Kidney glomerular epithelial cell (primary cell): ENCODE data around the gene APOM.

Experiments used
- DNase-seq: peaks from one replicate; lab custom pipeline; 2025; lab: John Stamatoyannopoulos, UW

The APOM gene

DNA sequence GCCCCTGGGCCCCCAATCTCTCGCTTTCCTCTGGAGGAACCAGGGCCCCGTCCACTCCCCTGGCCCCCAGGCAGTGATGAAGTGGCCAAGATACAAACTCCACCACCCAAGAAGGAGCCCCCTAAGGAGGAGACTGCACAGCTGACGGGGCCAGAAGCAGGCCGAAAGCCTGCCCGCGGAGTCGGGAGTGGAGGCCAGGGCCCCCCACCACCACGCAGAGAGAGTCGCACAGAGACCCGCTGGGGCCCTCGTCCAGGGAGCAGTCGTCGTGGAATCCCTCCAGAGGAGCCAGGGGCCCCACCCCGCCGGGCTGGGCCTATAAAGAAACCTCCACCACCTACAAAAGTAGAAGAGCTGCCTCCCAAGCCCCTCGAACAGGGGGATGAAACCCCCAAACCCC is 24.5 kb upstream of the APOM start:
- DNase-seq: no peak

DNA sequence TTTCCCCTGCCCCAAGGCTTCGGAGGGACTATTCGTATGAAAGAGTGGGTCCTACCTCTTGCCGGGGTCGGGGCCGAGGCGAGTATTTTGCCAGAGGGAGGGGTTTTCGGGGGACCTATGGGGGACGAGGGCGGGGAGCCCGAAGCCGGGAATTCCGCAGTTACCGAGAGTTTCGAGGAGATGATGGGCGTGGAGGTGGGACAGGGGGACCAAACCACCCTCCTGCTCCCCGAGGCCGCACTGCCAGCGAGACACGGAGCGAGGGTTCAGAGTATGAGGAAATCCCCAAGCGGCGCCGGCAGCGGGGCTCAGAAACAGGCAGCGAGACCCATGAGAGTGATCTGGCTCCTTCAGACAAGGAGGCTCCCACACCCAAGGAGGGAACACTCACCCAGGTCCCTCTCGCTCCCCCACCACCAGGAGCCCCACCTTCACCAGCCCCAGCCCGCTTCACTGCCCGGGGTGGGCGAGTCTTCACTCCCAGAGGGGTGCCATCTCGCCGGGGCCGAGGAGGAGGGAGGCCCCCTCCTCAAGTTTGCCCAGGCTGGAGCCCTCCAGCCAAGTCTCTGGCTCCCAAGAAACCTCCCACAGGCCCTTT is 23.9 kb upstream of the APOM start:
- no peak for DNase-seq

DNA sequence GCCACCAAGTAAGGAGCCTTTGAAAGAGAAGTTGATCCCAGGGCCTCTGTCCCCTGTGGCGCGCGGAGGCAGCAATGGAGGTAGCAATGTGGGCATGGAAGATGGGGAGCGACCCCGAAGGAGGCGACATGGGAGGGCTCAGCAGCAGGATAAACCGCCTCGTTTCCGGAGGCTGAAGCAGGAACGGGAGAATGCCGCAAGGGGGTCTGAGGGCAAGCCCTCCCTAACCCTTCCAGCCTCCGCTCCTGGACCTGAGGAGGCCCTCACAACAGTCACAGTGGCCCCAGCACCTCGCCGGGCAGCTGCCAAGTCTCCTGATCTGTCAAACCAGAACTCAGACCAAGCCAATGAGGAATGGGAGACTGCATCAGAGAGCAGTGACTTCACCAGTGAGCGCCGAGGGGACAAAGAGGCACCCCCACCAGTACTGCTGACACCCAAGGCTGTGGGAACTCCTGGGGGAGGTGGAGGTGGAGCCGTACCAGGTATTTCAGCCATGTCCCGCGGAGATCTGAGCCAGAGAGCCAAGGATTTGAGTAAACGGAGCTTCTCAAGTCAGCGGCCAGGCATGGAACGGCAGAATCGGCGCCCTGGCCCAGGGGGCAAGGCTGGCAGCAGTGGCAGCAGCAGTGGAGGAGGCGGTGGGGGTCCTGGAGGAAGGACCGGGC is 23.3 kb upstream of the APOM start:
- no peak for DNase-seq

DNA sequence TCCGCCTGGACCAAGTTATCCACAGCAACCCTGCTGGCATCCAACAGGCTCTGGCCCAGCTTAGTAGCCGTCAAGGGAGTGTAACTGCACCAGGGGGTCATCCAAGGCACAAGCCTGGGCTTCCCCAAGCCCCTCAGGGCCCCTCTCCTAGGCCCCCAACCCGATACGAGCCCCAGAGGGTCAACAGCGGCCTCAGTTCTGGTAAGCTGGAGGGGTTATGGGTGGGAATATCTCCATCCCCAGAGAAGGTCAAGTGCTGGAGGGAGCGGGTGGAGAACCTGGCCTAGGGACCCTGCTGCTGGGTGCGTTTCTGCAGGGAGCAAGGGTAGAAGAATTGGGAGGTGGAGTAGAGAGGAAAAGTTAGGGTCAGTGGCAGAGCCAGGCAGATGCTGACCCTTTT is 22.2 kb upstream of the APOM start:
- DNase-seq: no peak

DNA sequence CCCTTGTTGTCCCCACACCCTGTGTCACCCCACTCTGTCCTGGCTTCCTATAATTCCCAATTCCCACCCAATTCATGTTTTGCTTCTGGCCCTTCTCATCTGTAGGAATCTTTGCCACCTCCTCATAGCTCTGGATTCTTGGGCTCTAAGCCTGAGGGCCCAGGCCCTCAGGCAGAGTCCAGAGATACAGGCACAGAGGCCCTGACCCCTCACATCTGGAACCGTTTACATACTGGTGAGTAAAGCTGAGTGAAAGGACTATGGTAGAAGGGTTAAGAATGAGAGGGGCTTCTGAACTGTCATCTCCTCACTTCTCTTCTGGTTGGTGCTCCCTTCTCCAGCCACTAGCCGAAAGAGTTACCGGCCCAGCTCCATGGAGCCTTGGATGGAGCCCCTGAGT is 21.6 kb upstream of the APOM start:
- DNase-seq: no peak

DNA sequence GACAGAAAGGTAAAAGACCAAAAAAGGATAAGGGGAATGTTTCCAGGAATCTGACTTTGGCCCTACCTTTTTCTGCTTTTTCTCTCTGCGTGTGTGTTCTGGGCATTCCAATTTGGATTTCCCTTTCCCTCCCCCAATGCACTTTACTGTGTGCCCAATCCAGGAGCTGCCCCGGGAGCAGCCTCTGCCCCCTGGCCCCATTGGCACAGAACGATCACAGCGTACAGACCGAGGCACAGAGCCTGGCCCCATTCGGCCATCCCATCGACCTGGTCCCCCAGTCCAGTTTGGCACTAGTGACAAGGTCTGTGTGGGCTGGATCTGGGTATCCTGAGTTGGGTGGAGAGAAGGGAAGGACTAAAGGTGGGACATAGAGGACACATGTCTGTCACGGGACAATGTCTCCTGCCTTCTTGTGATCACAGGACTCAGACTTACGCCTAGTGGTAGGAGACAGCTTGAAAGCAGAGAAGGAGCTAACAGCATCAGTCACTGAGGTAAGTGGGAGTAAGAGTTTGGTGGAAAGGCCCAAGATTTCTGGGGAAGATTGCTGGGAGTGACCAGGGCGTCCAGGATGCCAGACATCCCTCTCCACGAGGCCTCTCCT is 20.6 kb upstream of the APOM start:
- no peak for DNase-seq

DNA sequence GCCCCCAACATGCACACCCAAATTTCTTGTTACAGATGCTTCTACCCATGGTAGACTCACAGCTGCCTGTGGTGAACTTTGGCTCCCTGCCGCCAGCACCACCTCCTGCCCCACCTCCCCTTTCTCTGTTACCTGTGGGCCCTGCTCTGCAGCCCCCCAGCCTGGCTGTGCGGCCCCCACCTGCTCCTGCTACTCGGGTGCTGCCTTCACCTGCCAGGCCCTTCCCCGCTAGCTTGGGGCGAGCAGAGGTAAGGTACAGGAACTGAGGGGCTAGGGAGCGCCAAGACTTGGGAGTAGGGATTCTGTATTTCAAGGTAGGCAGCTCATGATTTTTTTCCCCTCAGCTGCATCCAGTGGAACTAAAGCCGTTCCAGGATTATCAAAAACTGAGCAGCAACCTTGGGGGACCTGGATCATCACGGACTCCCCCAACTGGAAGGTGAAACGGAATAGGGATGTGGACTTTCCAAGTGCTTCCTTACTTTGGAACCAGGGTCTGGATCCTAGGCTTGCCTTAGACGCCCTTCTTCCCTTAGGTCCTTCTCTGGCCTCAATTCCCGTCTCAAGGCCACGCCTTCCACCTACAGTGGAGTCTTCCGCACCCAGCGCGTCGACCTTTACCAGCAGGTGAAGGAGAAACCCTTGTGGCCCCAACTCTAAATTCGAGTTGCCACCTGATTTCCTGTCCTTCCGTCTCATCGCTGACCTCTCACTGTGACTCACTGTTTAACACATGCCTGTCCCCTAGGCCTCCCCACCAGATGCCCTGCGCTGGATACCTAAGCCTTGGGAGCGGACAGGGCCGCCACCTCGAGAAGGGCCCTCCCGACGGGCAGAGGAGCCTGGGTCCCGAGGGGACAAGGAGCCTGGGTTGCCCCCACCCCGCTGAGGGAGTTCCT is 18.7 kb upstream of the APOM start:
- DNase-seq: no peak

DNA sequence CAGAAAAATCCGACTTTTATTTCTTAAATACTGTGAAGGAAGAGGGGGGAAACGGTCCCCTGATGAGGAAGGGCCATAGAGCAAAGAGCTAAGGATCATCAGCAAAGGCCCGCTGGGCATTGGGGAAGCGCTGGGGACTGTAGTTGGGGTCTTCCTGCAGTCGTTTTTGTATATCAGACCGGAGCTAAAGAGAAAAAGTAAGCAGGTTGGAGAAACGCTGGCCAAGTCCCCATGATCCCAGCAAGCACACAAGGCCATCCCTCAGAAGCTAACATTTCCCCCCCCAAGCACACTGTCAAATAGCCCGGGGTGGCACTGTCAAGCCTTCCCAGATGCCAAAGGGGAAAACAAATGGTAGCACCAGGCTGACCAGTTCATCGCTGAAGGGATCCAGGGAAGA is 16.7 kb upstream of the APOM start:
- no peak for DNase-seq

DNA sequence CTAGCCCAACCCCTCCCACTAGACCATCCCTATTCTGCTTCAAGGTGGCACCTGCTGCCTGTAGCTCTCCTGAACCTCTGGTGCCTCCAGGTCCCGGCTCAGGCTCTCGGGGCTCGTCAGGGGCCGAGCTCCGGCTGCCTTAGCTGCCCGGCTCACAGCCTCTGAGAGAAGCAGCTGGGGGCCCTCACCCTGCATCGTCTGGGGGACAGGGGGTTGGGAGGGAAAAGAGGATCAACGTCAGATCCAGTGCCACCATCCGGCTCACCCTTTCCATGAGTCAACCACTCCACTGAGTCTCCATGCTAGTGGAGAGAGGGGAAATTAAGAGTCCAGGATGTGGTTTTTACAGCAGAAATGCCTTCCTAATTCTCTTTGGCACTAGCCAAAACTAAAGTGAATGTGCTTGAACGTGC is 16.2 kb upstream of the APOM start:
- no peak for DNase-seq

DNA sequence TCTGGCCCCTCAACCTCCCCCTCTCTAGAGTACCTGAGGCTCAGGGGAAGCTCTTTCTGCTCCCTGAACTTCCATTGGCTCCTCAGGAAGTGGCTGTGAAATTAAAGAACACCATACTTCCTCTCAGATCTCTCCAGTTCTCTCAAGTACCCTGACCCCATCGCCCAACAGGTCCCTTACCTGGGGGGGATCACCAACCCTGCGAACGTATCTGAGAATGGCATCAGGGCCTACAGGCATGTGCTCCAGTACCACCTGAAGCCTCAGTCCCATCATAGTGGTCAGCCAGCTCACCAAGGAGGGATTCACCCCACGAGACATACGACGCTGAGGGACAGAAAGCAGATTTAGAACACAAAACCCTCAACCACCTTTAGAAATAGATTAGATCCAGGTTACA is 15.1 kb upstream of the APOM start:
- no peak for DNase-seq

DNA sequence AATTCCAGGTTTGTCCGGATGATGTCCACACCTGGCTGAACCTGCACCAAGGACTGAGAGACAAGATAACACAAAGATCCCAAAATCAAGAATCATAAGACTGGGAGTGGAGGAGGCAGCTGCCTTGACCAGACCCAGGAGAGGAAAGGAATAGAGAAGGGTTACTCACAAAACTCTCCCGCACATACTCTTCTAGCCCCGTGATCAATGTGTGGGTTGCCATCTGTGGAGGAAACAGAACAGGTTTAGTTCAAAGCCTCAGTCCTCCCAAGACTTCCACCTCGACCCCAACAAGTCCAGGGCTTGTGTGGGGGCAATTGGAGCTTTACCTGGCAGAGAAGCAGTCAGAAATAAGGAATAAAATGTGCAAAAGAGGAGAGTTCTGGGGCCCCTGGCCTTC is 14.3 kb upstream of the APOM start:
- no peak for DNase-seq

DNA sequence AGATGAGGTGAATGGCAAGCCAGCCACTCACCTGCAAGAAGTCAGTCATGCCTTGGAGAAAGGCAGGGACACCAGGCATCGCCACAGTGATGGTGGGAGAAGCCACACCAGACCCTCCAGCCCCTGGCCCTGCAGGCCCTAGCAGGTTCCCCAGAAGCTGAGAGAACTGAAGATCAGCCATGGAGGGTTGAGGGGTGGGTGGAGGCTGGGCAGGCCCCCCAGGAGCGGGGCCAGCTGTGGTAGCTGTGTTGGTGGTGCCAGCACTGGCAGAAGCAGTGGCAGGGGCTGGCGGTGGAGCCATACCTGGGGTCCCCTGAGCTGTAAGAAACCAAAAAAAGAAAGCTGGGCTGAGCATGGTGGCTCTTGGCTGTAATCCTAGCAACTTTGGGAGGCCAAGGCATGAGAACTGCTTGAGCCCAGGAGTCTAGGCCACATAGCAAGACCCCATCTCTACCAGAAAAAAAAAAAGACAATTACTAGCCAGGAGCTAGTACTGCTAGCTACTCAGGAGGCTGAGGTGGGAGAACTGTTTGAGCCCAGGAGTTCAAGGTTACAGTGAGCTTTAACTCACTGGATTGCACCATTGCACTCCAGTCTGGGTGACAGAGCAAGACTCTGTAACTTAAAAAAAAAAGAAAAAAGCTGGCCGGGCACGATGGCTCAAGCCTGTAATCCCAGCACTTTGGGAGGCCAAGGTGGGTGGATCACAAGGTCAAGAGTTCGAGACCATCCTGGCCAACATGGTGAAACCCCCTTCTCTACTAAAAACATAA is 12.7 kb upstream of the APOM start:
- DNase-seq: no peak

DNA sequence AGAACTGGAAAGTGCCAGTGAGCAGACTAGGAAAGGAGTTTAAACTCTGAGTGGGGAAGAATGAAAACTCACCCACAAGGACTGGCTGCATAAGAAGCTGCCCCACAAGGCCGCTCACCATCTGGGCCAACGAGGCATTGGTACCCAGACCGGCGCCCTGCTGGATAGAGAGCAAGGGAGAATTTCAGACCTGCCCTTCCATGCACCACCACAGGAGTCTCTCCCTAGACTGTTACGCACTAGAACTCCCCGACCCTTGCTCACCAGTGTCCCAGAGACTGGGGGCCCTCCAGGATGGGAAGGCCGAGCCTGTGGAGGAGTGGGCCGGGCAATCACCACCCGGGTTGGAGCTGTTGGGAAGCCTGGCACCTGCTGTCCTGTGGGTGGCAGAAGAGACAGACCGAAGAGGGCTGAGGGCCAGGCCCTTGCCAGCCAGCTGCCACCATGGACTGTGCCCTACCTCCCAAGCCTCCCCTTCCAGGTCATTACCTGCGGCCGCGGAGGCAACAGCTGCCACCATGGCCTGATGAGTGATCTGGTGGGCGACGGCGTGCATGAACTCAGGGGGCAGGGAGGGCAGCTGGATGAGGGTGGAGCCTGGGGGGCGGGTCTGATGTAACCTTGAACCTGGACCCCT is 11.8 kb upstream of the APOM start:
- no peak for DNase-seq

DNA sequence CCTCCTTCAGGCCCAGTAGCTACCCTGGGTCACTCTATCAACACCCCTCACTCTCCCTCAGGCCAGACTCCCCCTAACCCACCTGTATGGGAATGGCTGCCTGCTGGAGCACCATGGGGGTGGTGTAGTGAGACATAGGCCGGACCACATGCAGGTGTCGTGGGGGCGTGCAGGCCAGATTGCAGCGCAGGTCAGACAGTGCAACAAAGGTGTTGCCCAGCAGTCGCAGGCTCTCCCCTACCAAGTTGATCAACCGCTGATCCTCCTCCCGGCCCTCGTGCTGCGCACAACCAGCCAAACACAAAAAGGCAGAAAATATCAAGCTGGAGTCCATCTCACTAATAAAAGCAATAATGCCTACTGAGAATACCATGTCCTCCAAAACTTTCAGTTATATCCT is 10.4 kb upstream of the APOM start:
- DNase-seq: no peak

DNA sequence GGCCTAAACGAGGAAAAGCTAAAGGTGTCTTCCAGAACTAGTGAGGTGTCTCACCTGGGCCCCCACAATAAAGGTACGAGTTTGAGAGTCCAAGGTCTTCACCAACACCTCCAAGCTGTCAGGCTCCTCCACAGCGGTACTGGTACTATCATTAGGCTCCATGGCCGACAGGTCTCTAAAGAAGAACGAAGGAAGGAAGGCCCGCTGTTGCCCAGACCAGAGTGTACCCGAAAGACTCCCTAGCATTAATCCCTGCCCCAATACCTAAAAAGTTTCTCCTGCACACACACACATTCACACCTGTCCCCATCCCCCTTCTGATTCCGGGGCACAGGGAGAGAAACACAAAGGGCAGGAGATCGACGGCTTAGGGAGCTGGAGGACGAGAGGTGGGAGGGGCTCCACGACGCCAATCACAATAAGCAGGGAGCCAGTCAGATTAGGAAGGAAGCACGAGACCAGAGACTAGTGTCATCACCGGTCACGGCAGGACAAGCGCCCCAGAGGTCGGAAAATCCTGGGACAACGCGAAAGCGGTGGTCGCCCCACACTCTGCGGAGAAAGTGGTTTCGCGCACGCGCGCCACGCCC is 4.0 kb upstream of the APOM start:
- peak; percentile 64 for DNase-seq

DNA sequence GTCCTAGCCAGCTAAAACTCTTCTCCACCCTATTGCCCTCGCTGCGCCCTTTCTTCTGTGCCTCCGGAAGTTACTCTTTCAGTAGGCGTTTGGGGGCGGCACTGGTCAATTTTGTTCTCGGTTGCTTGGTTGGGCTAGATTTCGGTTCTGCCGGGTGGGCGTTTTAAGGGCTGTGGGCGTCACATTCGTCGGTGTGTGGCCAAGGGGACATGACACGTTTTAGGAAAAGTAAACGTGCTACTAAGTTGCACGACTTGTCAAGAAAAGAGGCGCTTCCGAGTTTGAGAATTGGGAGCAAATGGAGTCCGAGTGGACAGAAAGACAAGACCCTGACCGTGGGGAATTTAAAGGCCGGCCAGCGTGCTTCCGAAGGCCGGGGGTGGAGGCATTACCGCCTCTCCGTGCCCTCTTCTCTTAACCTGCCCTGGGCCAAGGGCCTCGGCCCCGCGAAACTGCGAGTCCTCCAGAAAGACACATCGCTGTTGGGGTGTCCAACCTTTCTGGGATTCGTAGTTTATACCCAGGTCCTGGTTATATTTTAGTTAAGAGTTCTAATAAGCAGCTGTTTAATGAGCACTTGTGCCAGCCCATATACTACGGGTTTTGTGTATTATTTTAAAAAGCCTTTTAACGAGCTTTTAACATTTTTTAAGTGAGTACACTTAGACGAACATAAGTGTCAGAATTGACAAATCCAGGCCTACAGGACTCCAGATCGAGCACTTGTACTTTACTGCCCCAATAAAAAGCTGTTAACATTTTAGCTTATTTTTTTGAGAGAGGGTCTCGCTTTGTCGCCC is 2.6 kb upstream of the APOM start:
- peak; percentile 93 for DNase-seq

DNA sequence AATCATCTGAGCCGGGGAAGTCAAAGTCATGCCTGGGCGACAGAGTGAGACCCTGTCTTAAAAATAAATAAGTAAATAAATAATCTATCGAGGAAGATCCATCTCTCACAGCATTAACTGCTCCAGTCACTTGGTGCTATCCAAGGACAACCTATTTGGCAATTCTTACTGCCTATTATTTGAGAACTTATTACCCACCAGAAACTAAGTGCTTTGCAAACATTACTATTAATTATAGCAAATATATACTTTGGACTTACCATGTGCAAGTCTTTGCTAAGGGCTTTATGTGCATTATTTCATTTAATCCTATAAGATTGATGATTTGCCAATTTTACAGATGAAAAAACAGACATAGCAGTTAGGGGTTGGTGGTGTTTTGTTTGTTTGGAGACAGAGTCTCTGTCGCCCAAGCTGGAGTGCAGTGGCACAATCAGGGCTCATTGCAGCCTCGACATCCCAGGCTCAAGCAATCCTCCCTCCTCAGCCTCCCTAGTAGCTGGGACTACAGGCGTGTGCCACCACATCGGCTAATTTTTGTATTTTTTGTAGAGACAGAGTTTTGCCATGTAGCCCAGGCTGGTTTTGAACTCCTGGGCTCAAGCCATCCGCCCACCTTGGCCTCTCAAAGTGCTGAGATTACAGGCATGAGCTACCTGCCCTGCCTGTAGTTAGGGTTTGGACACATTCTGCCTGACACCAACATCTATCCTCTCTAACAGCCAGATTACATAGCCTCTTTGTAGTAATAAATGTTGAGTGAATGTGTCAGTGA is 933 bp upstream of the APOM start:
- DNase-seq: no peak

DNA sequence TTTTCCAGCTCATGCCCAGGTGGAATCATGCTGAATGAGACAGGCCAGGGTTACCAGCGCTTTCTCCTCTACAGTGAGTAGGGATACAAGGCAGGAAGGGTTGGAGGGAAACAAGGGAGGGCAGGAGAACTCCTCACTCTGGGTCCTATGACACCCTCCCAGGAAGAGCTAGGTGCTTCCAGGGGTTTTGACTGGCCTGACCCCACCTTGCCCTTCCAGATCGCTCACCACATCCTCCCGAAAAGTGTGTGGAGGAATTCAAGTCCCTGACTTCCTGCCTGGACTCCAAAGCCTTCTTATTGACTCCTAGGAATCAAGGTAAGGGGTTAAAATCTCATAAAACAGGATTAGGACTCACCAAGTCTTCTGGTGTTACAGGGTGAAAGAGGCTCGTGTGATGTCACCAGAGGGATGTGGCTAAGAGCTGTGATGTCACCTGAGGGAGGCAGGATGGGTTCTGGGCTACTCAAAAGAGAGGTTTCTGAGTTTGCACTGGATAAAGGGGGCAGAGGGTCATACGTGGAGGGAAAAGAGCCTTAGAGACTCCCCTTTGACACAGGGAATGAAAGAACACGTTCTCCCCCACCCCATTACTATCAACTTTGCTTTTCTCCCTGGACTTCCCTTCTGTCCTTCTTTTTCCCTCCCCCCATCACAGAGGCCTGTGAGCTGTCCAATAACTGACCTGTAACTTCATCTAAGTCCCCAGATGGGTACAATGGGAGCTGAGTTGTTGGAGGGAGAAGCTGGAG is 1.9 kb downstream of the APOM start:
- DNase-seq: no peak
